Measurements from ENCODE around the gene COTL1.
"Not testable (repeated sequence)": the region's sequence is repeated elsewhere in the genome, so short reads cannot be mapped to it uniquely, and the experiment has no call there.

Gene COTL1

GRCh38 chr16:84641643-84642358 lies 23.9 kb upstream of the COTL1 start:
- H3K36me3 ChIP-seq (ENCODE audit: control insufficient read depth, insufficient read depth, low read length): no peaks in the 10 kb centered on the region
- no peak overlapping the region for H3K9ac ChIP-seq (ENCODE audit: low read length)
- H3K27ac ChIP-seq (ENCODE audit: low read depth, low read length): no peak overlapping the region
- no peak overlapping the region for H3K4me3 ChIP-seq (ENCODE audit: low read depth, low read length)
- no peaks in the 10 kb centered on the region for H3K9me3 ChIP-seq (ENCODE audit: control insufficient read depth, insufficient read depth, low read depth, low read length)
- H3K27me3 ChIP-seq (ENCODE audit: control insufficient read depth, insufficient read depth, low read length): no peaks in the 10 kb centered on the region
- H3K4me1 ChIP-seq (ENCODE audit: control insufficient read depth, insufficient read depth, low read length): peaks cover 11% of the 10 kb centered on the region; the same call in 1 of the 2 replicates

DNA sequence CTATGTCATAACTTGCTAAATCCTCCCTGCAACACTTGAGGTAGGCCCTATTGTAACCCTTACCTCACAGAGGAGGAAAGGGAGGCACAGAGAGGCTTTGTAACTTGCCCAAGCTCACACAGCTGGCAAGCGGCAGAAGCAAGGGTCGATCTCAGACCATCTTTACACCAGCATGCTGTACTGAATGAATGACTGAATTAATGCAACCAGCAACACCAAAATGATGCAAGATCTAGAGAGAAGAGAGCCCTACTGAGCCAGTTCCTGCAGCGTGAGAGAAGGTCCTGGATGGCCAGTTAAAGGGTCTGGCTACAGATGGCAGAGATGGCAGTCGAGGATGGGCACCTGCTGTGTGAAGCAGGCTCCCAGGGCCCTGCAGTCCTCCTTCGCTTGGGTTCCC lies 22.3 kb upstream of the COTL1 start:
- Histone ChIP-seq H3K36me3 (ENCODE audit: control insufficient read depth, insufficient read depth, low read length) (no peaks in the 10 kb centered on the region), H3K4me3 (ENCODE audit: low read depth, low read length) (no peak overlapping the region), H3K27ac (ENCODE audit: low read depth, low read length) (no peak overlapping the region), H3K9me3 (ENCODE audit: control insufficient read depth, insufficient read depth, low read depth, low read length) (no peaks in the 10 kb centered on the region), H3K9ac (ENCODE audit: low read length) (no peak overlapping the region), H3K27me3 (ENCODE audit: control insufficient read depth, insufficient read depth, low read length) (no peaks in the 10 kb centered on the region), H3K4me1 (ENCODE audit: control insufficient read depth, insufficient read depth, low read length) (peaks cover 11% of the 10 kb centered on the region; the same call in 1 of the 2 replicates)

GRCh38 chr16:84638231-84638806 lies 20.4 kb upstream of the COTL1 start:
- Histone ChIP-seq H3K9ac (ENCODE audit: low read length) (no peak overlapping the region), H3K9me3 (ENCODE audit: control insufficient read depth, insufficient read depth, low read depth, low read length) (no peaks in the 10 kb centered on the region), H3K4me1 (ENCODE audit: control insufficient read depth, insufficient read depth, low read length) (peaks cover 11% of the 10 kb centered on the region; the same call in 1 of the 2 replicates), H3K36me3 (ENCODE audit: control insufficient read depth, insufficient read depth, low read length) (no peaks in the 10 kb centered on the region), H3K4me3 (ENCODE audit: low read depth, low read length) (no peak overlapping the region), H3K27me3 (ENCODE audit: control insufficient read depth, insufficient read depth, low read length) (no peaks in the 10 kb centered on the region), H3K27ac (ENCODE audit: low read depth, low read length) (no peak overlapping the region)

GRCh38 chr16:84637709-84638108 lies 19.8 kb upstream of the COTL1 start:
- H3K9me3 ChIP-seq (ENCODE audit: control insufficient read depth, insufficient read depth, low read depth, low read length): no peaks in the 10 kb centered on the region
- H3K4me1 ChIP-seq (ENCODE audit: control insufficient read depth, insufficient read depth, low read length): peaks cover 7% of the 10 kb centered on the region; the same call in 1 of the 2 replicates
- no peak overlapping the region for H3K27ac ChIP-seq (ENCODE audit: low read depth, low read length)
- H3K4me3 ChIP-seq (ENCODE audit: low read depth, low read length): no peak overlapping the region
- no peak overlapping the region for H3K9ac ChIP-seq (ENCODE audit: low read length)
- no peaks in the 10 kb centered on the region for H3K27me3 ChIP-seq (ENCODE audit: control insufficient read depth, insufficient read depth, low read length)
- no peaks in the 10 kb centered on the region for H3K36me3 ChIP-seq (ENCODE audit: control insufficient read depth, insufficient read depth, low read length)

- no peaks in the 10 kb centered on the region for H3K36me3 ChIP-seq (ENCODE audit: control insufficient read depth, insufficient read depth, low read length)
- H3K9me3 ChIP-seq (ENCODE audit: control insufficient read depth, insufficient read depth, low read depth, low read length): no peaks in the 10 kb centered on the region
- H3K27ac ChIP-seq (ENCODE audit: low read depth, low read length): no peak overlapping the region
- H3K9ac ChIP-seq (ENCODE audit: low read length): no peak overlapping the region
- no peaks in the 10 kb centered on the region for H3K4me1 ChIP-seq (ENCODE audit: control insufficient read depth, insufficient read depth, low read length)
- no peak overlapping the region for H3K4me3 ChIP-seq (ENCODE audit: low read depth, low read length)
- H3K27me3 ChIP-seq (ENCODE audit: control insufficient read depth, insufficient read depth, low read length): no peaks in the 10 kb centered on the region
These were observed 17.8 kb upstream of the COTL1 start for GRCh38 chr16:84635702-84636101.

DNA sequence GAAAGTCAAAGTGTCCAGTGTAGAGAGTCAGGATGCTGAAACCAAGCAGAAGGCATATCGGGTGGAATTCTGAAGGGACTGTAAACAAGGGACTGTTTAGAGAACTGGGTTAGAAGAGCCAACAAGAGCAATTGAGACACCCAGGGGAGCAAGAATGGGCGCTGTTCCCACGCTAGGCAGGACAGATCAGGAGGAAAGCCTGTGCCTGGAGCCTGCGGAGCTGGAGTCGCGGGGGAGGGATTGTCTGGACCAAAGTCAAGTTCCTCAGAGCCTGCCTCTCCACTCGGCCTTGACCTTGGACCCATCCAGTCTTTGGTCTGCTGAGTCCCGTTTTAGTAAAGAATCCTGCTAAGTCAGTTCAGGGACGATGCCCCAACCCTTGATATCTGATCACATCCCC lies 15.7 kb upstream of the COTL1 start:
- H3K4me3 ChIP-seq (ENCODE audit: low read depth, low read length): no peak overlapping the region
- no peaks in the 10 kb centered on the region for H3K9me3 ChIP-seq (ENCODE audit: control insufficient read depth, insufficient read depth, low read depth, low read length)
- no peaks in the 10 kb centered on the region for H3K27me3 ChIP-seq (ENCODE audit: control insufficient read depth, insufficient read depth, low read length)
- H3K4me1 ChIP-seq (ENCODE audit: control insufficient read depth, insufficient read depth, low read length): peaks cover 6% of the 10 kb centered on the region
- no peak overlapping the region for H3K27ac ChIP-seq (ENCODE audit: low read depth, low read length)
- H3K36me3 ChIP-seq (ENCODE audit: control insufficient read depth, insufficient read depth, low read length): no peaks in the 10 kb centered on the region
- no peak overlapping the region for H3K9ac ChIP-seq (ENCODE audit: low read length)

DNA sequence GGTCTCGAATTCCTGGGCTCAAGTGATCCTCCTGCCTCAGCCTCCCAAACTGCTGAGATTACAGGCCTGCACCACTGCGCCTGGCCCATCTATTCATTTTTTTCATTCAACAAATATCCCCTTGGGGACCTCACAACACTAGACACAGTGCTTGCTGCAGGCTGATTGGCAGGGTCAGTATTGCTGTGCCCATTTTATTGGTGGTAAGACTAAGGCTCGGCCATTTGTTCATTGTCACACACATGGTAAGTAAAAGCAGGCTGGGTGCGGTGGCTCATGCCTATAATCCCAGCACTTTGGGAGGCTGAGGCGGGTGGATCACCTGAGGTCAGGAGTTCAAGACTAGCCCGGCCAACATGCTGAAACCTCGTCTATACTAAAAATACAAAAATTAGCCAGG lies 15.0 kb upstream of the COTL1 start:
- not testable (repeated sequence) for H3K4me1 ChIP-seq (ENCODE audit: control insufficient read depth, insufficient read depth, low read length); H3K27ac ChIP-seq (ENCODE audit: low read depth, low read length)

DNA sequence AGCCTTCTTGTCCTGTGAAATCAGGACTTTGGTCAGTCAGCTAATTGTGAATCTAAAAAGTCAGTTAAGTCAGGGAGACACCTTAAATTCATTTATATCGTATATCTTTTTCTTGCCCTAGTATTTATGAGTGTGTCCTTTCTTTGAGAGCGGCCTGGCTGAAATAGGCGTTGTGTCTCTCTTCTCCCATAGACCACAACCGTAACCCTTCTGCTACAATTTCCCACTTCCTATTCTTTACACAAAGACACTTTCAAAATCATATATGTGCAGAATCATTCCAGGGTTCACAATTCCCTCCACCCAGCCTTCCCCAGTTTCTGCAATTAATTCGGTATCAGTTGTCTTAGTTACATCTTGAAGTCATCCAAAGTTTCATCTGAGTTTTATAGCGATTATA lies 14.0 kb upstream of the COTL1 start:
- H3K27ac ChIP-seq (ENCODE audit: low read depth, low read length): no peak overlapping the region
- peaks cover 6% of the 10 kb centered on the region for H3K4me1 ChIP-seq (ENCODE audit: control insufficient read depth, insufficient read depth, low read length)
- no peaks in the 10 kb centered on the region for H3K9me3 ChIP-seq (ENCODE audit: control insufficient read depth, insufficient read depth, low read depth, low read length)
- no peak overlapping the region for H3K9ac ChIP-seq (ENCODE audit: low read length)
- no peaks in the 10 kb centered on the region for H3K27me3 ChIP-seq (ENCODE audit: control insufficient read depth, insufficient read depth, low read length)
- H3K36me3 ChIP-seq (ENCODE audit: control insufficient read depth, insufficient read depth, low read length): no peaks in the 10 kb centered on the region
- H3K4me3 ChIP-seq (ENCODE audit: low read depth, low read length): no peak overlapping the region

More for the DNA sequence above, 15.0 kb upstream of the COTL1 start:
- H3K9me3 ChIP-seq (ENCODE audit: control insufficient read depth, insufficient read depth, low read depth, low read length); H3K4me3 ChIP-seq (ENCODE audit: low read depth, low read length); H3K27me3 ChIP-seq (ENCODE audit: control insufficient read depth, insufficient read depth, low read length); H3K36me3 ChIP-seq (ENCODE audit: control insufficient read depth, insufficient read depth, low read length); H3K9ac ChIP-seq (ENCODE audit: low read length): not testable (repeated sequence)

DNA sequence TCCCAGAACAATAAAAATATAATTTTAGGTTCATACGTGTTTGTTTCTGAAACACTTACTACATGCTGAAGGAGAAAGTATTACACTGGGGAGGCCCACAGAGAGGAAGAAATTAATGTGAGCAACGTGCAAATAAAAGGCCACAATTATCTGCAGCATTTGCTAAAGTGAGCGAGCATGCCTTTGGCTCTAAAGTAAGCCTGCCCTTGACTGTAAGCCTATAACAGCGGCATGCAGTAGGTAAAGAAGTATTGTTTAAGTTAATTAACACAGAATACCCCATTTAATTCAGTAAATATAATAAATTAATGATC lies 13.2 kb upstream of the COTL1 start:
- H3K9me3 ChIP-seq (ENCODE audit: control insufficient read depth, insufficient read depth, low read depth, low read length): no peaks in the 10 kb centered on the region
- no peak overlapping the region for H3K27ac ChIP-seq (ENCODE audit: low read depth, low read length)
- no peak overlapping the region for H3K4me3 ChIP-seq (ENCODE audit: low read depth, low read length)
- no peaks in the 10 kb centered on the region for H3K27me3 ChIP-seq (ENCODE audit: control insufficient read depth, insufficient read depth, low read length)
- no peak overlapping the region for H3K9ac ChIP-seq (ENCODE audit: low read length)
- H3K36me3 ChIP-seq (ENCODE audit: control insufficient read depth, insufficient read depth, low read length): no peaks in the 10 kb centered on the region
- peaks cover 6% of the 10 kb centered on the region for H3K4me1 ChIP-seq (ENCODE audit: control insufficient read depth, insufficient read depth, low read length)

DNA sequence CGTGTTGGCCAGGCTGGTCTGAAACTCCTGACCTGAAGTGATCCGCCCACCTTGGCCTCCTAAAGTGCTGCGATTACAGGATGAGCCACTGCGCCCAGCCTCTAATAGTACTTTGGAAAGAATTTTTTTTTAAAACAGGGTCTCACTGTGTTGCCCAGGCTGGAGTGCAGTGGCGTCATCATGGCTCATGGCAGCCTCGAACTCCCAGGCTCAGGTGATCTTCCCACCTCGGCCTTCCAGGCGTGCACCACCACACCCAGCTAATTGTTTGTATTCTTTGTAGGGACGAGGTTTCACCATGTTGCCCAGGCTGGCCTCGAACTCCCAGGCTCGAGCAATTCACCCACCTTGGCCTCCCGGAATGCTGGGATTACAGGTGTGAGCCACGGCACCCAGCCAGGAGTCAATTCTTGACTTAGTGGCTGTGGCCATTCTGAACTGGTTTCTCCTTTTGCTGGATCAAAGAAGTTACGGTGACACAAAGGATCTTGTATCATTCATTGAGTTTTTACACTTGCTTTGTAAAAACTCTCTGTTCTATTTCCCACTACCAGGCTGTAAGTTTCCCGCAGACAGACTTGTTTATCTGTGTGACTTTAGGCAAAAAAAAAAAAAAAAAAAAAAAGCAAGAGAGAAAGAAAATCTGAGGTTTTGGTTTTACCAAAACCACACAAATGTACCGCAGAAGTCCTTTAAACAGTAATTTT lies 12.7 kb upstream of the COTL1 start:
- no peak overlapping the region for H3K4me3 ChIP-seq (ENCODE audit: low read depth, low read length)

GRCh38 chr16:84630009-84630408 lies 12.1 kb upstream of the COTL1 start:
- H3K9ac ChIP-seq (ENCODE audit: low read length): no peak overlapping the region
- H3K4me1 ChIP-seq (ENCODE audit: control insufficient read depth, insufficient read depth, low read length): peaks cover 6% of the 10 kb centered on the region
- no peak overlapping the region for H3K27ac ChIP-seq (ENCODE audit: low read depth, low read length)
- no peaks in the 10 kb centered on the region for H3K27me3 ChIP-seq (ENCODE audit: control insufficient read depth, insufficient read depth, low read length)
- H3K9me3 ChIP-seq (ENCODE audit: control insufficient read depth, insufficient read depth, low read depth, low read length): no peaks in the 10 kb centered on the region
- no peaks in the 10 kb centered on the region for H3K36me3 ChIP-seq (ENCODE audit: control insufficient read depth, insufficient read depth, low read length)
- no peak overlapping the region for H3K4me3 ChIP-seq (ENCODE audit: low read depth, low read length)

More for the DNA sequence above, 12.7 kb upstream of the COTL1 start:
- H3K36me3 ChIP-seq (ENCODE audit: control insufficient read depth, insufficient read depth, low read length): no peaks in the 10 kb centered on the region
- peaks cover 6% of the 10 kb centered on the region for H3K4me1 ChIP-seq (ENCODE audit: control insufficient read depth, insufficient read depth, low read length)
- H3K27ac ChIP-seq (ENCODE audit: low read depth, low read length): no peak overlapping the region
- H3K27me3 ChIP-seq (ENCODE audit: control insufficient read depth, insufficient read depth, low read length): no peaks in the 10 kb centered on the region
- no peak overlapping the region for H3K9ac ChIP-seq (ENCODE audit: low read length)
- no peaks in the 10 kb centered on the region for H3K9me3 ChIP-seq (ENCODE audit: control insufficient read depth, insufficient read depth, low read depth, low read length)
